Ishikawa (cell line): ENCODE measurements around the gene LINGO3.

Experiments used
- CEBPB ChIP-seq: IDR thresholded peaks from 2 replicates; pipeline ENCODE4 v1.6.1; 2012
- CREB1 ChIP-seq: IDR thresholded peaks from 2 replicates; pipeline ENCODE4 v1.6.1; 2012; ENCODE audit warnings: low read depth
- EGR1 ChIP-seq: IDR thresholded peaks from 2 replicates; pipeline ENCODE4 v1.6.1; 2012
- EP300 ChIP-seq: IDR thresholded peaks from 2 replicates; pipeline ENCODE4 v1.6.1; 2012; ENCODE audit warnings: borderline replicate concordance
- FOXM1 ChIP-seq: IDR thresholded peaks from 2 replicates; pipeline ENCODE4 v1.6.1; 2012; ENCODE audit warnings: low read depth, borderline replicate concordance
- NFIC ChIP-seq: IDR thresholded peaks from 2 replicates; pipeline ENCODE4 v1.6.1; 2012
- RAD21 ChIP-seq: IDR thresholded peaks from 2 replicates; pipeline ENCODE4 v1.6.1; 2012; ENCODE audit warnings: low read depth
- TAF1 ChIP-seq: IDR thresholded peaks from 2 replicates; pipeline ENCODE4 v1.6.1; 2012; ENCODE audit warnings: low read depth, mild to moderate bottlenecking
- TCF12 ChIP-seq: IDR thresholded peaks from 2 replicates; pipeline ENCODE4 v1.6.1; 2012; ENCODE audit warnings: low read depth
- TEAD4 ChIP-seq: IDR thresholded peaks from 2 replicates; pipeline ENCODE4 v1.6.1; 2012
- YY1 ChIP-seq: IDR thresholded peaks from 2 replicates; pipeline ENCODE4 v1.6.1; 2012; ENCODE audit warnings: low read depth
- ZBTB7A ChIP-seq: IDR thresholded peaks from 2 replicates; pipeline ENCODE4 v1.6.1; 2012; ENCODE audit warnings: low read depth
- TF ChIP-seq, protein P1 (sequence below): IDR thresholded peaks from 2 replicates; pipeline ENCODE4 v1.6.1; 2012; ENCODE audit warnings: low read depth, mild to moderate bottlenecking
- TF ChIP-seq, protein P2 (sequence below): IDR thresholded peaks from 2 replicates; pipeline ENCODE4 v1.6.1; 2012
- TF ChIP-seq, protein P3 (sequence below): IDR thresholded peaks from 2 replicates; pipeline ENCODE4 v1.6.1; 2012

Gene LINGO3

DNA sequence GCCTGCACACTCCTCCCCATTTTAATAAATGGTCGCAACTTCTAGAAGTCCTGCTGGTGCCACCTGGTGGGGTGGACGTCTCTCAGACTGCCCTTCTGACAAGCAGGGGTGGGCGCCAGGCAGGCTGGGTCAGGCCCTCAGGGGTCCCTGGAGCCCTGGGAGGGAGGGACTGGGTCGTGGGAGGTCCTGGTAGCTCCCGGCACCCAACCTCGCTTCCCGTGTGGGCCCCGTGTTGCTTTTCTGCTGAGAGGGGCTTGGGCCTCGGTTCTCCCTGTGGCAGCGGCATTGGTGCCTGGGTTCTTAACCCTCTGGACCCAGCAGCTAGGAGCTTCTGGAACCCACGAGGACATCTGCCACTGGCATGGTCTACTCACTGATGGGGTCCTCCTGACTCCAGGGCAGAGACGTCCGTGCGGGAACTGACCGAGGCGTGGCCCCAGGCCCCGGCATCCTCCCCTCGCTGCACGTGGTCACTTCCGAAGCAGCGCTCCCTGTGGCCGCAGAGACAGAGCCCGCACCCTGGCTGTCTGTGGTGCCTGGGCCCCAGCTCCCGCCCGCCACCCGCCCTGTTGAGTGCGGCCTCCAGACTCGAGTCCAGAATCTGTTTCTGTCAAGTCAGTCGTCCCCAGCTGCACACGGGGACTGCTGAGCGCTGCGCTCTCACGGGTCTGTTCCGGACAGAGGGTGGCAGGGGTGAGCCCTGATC, 46.1 kb upstream of the LINGO3 start:
- TF ChIP-seq, protein P1, sequence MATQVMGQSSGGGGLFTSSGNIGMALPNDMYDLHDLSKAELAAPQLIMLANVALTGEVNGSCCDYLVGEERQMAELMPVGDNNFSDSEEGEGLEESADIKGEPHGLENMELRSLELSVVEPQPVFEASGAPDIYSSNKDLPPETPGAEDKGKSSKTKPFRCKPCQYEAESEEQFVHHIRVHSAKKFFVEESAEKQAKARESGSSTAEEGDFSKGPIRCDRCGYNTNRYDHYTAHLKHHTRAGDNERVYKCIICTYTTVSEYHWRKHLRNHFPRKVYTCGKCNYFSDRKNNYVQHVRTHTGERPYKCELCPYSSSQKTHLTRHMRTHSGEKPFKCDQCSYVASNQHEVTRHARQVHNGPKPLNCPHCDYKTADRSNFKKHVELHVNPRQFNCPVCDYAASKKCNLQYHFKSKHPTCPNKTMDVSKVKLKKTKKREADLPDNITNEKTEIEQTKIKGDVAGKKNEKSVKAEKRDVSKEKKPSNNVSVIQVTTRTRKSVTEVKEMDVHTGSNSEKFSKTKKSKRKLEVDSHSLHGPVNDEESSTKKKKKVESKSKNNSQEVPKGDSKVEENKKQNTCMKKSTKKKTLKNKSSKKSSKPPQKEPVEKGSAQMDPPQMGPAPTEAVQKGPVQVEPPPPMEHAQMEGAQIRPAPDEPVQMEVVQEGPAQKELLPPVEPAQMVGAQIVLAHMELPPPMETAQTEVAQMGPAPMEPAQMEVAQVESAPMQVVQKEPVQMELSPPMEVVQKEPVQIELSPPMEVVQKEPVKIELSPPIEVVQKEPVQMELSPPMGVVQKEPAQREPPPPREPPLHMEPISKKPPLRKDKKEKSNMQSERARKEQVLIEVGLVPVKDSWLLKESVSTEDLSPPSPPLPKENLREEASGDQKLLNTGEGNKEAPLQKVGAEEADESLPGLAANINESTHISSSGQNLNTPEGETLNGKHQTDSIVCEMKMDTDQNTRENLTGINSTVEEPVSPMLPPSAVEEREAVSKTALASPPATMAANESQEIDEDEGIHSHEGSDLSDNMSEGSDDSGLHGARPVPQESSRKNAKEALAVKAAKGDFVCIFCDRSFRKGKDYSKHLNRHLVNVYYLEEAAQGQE: no peak
- peak; percentile 34; the same call in 1 of the 2 replicates for TF ChIP-seq RAD21
- no peak for TF ChIP-seq YY1
- no peak for TF ChIP-seq TEAD4
- no peak for TF ChIP-seq TAF1
- no peak for TF ChIP-seq NFIC
- no peak for TF ChIP-seq EGR1
- TF ChIP-seq, protein P2, sequence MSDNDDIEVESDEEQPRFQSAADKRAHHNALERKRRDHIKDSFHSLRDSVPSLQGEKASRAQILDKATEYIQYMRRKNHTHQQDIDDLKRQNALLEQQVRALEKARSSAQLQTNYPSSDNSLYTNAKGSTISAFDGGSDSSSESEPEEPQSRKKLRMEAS: 0 out of 2 replicates have a peak, but pooled peaks have one; percentile 28
- TF ChIP-seq TCF12: no peak
- no peak for TF ChIP-seq ZBTB7A

DNA sequence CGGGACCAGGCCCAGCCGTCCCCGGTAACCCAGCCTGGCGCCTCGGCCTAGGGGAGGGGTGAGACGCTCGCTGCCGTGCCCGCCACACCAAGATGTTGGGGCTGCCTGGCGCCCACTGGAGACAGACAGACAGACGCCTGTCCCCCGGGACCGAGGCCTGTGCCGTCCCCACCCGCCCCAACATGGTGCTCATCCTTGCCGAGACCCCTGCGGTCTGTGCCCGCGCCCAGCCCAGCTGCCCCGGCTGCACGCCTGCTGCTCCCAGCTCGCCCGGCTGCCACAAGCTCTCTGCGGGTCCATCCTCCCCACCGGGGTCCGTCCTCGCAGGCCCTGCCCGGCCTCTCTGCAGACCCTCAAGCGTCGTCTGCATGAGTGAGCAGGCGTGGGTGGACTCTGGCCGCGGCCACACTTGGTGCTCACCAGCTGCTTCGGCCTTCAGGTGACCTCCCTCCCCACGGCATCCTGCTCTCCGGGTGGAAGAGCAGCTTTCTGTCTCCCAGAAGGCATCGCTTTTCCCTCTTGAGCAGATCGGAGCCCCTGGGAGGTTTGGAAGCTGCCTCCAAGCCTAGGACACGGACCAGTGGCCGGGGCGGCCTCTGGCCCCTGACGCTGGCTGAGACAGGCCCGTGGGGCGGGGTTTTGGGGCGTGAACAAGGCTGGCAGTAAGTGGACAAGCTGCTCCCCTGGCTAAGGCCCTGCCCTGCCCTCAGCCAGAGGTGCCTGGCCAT, 45.4 kb upstream of the LINGO3 start:
- TF ChIP-seq TAF1 (no peak), ZBTB7A (no peak), NFIC (no peak), EP300 (no peak), YY1 (no peak), RAD21 (no peak), TCF12 (no peak)
- TF ChIP-seq, protein P1: no peak
- TF ChIP-seq, protein P3, sequence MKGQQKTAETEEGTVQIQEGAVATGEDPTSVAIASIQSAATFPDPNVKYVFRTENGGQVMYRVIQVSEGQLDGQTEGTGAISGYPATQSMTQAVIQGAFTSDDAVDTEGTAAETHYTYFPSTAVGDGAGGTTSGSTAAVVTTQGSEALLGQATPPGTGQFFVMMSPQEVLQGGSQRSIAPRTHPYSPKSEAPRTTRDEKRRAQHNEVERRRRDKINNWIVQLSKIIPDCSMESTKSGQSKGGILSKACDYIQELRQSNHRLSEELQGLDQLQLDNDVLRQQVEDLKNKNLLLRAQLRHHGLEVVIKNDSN: no peak

GRCh38 chr19:2352121-2352520, 44.2 kb upstream of the LINGO3 start:
- TF ChIP-seq, protein P1: no peak
- no peak for TF ChIP-seq TEAD4
- no peak for TF ChIP-seq FOXM1
- TF ChIP-seq, protein P3: no peak
- TF ChIP-seq YY1: no peak
- no peak for TF ChIP-seq CEBPB
- TF ChIP-seq ZBTB7A: no peak
- no peak for TF ChIP-seq CREB1
- TF ChIP-seq EP300: no peak
- TF ChIP-seq RAD21: no peak
- TF ChIP-seq EGR1: no peak
- TF ChIP-seq, protein P2: no peak
- no peak for TF ChIP-seq NFIC
- no peak for TF ChIP-seq TCF12
- TF ChIP-seq TAF1: no peak

GRCh38 chr19:2351591-2351990, 43.6 kb upstream of the LINGO3 start:
- no peak for TF ChIP-seq EGR1
- no peak for TF ChIP-seq TAF1
- TF ChIP-seq ZBTB7A: no peak
